ENCODE data around the gene NBPF1. TPM values are rescaled to one million over a fixed set of nuclear protein-coding genes. Genes with fewer than 3 reads are reported as not detected.
A peak's percentile ranks its signal among the peaks of the same experiment; 100 is the strongest.
"Not testable (repeated sequence)": the region's sequence is repeated elsewhere in the genome, so short reads cannot be mapped to it uniquely, and the experiment has no call there.

NBPF1 gene
- total RNA-seq, 1 donor, result 16.4 TPM

DNA sequence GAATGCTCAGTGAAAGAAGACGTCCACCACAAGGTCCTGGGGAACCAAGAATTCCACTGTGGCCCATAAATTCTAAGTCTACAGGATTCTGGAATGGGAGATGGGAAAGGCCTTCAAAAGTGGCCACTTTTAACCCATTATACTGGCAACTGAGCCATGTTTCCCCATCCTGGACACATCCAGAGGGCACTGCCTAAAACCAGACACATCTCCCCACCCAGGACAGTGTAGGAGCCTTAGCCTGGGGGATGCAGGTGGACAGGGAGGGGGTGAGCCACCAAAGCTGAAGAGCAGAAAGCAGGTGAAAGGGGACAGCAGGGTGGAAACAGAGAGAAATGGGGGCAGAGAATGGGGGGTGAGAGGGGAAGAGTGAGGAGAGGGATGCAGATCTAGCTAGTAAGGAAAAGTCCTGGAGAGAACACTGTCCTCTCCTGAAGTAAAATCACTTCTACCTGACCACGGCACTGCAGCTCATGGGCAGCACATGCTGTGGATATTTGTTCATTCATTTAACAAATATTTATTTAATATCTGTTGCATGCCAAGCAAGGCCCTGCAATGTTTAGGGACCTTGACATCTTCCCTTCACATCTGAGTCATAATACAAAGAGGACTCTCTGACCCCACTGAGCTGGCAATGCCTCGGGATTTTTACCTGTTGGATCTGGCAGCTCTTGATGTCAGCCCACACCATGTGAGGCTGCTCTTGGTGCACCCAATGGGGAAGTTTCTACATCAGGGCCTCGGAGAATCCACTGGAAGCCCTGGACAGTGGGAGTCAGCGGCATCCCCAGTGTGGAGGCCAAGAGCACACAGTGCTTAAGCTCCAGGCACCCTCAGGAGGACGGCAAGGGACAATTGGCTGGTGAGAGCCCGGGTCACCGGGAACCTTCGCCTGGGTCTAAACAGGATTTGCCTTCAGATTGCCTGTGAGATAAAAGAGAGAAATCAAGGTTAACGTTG is 5.2 kb downstream of the NBPF1 start:
- DNase-seq (ENCODE audit: low read depth in 2 of 3, low spot score in 2 of 3), result not testable (repeated sequence)

DNA sequence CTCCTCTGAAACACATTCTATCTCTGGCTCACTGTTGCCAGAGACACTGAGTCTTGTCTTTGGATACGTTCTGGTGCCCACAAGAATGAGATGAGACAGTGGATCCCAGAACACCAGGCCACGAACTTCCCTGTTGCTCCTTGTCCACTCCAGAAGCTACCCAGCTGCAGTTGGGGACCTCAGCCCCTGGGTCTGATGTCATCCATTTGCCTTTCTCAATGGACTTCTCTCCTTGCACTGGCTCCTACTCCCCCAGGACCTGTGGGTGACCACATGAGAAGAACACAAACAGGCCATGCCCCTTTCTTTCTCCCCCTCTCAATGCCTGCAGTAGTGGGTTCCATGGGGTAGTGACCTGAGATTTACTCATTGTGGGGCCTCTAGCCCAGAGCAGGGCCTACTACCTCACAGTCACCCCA is 5.9 kb downstream of the NBPF1 start:
- no peak for DNase-seq (ENCODE audit: low read depth in 2 of 3, low spot score in 2 of 3)

GRCh38 chr1:16606666-16607432 is 6.5 kb downstream of the NBPF1 start:
- DNase-seq (ENCODE audit: low read depth in 2 of 3, low spot score in 2 of 3), result not testable (repeated sequence)

DNA sequence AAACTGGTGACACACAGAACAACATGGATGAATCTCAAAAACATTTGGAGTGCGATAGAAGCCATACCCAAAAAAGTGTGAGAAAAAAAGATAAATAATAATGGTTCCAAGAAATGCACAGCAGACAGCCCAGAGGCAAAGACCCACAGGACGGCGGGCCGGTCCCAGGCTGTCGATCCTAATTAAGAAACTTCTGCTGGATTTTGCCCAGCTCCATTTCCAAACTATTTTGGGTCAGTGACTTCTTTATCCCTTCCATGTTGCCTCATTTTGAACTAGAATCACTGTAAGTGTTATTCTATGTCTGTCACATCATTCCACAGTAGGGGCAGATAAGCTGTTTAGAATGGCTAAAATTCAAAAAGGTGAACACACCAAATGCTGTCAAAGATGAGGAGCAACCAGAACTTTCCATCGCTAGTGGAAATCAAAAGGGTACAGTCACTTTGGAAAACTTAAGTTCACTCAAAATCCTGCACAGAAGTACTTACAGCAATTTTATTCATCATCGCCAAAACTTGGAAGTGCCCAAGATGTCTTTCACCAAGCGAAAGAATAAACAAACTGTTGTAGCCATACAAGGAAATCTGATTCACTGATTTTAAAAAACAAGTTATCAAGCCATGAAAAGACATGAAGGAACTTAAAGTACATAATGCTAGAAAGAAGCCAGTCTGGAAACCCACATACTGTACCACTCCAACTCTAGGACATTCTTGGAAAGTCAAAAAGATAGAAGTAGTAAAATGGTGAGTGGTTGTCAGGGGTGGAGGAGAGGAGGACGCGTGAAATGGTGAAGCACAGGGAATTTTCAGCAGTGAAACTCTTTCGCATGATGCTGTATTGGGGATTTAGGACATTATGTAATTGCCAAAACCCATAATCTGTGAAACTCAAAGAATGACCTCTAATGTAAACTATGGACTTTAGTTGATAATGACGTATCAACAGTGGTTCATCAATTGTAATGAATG is 7.5 kb downstream of the NBPF1 start:
- DNase-seq (ENCODE audit: low read depth in 2 of 3, low spot score in 2 of 3), result no peak

GRCh38 chr1:16605213-16605525 is 8.2 kb downstream of the NBPF1 start:
- DNase-seq (ENCODE audit: low read depth in 2 of 3, low spot score in 2 of 3), result no peak

DNA sequence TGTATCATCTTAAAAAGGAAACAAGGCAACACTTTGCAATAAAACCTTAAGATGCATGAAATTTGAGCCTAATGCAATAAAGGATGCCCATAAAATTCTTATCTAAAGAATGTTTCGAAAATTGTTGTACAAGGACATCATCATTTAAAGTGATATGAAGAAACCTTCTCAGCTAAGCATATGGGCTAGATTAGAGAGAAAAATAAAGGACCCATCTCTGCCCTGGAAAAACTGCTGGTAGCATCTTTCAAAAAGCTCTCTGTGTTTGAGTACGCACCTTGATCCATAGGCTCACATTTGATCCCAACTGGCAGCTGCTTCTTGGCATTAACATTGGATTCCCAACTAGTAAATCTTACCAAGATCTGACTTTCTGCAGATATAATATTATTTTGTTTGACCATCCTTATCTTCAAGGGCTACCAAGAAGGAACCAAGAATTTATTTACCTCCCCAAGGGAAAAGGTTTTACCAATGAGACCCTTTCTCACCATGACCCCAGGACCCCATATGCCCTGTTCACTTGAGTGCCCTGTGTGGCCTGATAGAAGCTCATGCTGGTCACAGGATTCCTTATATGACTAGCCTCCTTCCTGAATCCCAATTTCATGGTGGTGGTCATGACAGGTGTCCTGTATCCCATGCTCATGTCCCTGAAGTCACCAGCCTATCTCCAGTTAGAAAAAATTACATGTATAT is 8.7 kb downstream of the NBPF1 start:
- not testable (repeated sequence) for DNase-seq (ENCODE audit: low read depth in 2 of 3, low spot score in 2 of 3)

GRCh38 chr1:16603623-16604022 is 9.7 kb downstream of the NBPF1 start:
- not testable (repeated sequence) for DNase-seq (ENCODE audit: low read depth in 2 of 3, low spot score in 2 of 3)

GRCh38 chr1:16602336-16603011 is 10.9 kb downstream of the NBPF1 start:
- not testable (repeated sequence) for DNase-seq (ENCODE audit: low read depth in 2 of 3, low spot score in 2 of 3)

GRCh38 chr1:16600855-16601786 is 12.2 kb downstream of the NBPF1 start:
- DNase-seq (ENCODE audit: low read depth in 2 of 3, low spot score in 2 of 3), result not testable (repeated sequence)

- not testable (repeated sequence) for DNase-seq (ENCODE audit: low read depth in 2 of 3, low spot score in 2 of 3)
Measured at GRCh38 chr1:16599326-16599725, 14.0 kb downstream of the NBPF1 start.

DNA sequence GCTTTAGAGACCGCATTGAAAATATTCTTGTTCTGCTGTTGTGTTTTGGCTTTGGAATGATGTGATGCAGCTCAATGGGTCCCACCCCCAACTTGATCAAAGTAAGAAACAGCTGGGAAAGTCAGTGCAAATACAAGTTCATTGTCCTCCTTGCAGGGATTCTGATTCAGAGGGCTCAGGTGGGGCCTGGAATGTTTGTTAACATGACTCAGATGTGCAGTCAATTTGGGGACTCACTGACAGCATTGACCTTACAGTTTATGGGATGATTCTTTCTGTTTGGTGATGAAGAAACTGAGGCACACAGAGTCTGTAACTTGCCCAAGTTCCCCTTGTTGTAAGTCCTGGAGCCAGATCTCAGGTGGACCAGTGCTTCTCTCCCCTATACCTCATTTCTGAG is 18.1 kb downstream of the NBPF1 start:
- not testable (repeated sequence) for DNase-seq (ENCODE audit: low read depth in 2 of 3, low spot score in 2 of 3)

DNA sequence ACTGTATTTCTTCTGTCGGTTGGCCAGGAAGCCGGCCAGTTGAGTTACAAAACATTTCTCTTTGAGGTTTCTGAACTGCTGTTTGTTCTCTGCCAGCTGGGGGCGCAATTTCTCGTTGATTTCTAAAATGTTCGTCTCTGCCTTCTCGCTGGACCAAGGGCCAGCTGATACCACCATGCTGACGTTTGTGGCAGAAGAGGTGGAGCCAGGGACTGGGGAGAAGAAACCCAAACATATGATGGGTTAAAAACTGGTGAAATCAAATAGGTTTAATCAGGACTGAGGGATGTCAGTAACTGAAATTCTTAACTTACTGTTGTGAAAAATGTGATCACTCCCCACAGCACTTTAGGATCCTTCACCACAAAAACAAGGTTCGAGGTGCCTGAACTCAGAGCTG is 21.5 kb downstream of the NBPF1 start:
- DNase-seq (ENCODE audit: low read depth in 2 of 3, low spot score in 2 of 3), result not testable (repeated sequence)

GRCh38 chr1:16588081-16588480 is 25.3 kb downstream of the NBPF1 start:
- peak in 1 of 3 donors; percentile 0 for DNase-seq (ENCODE audit: low read depth in 2 of 3, low spot score in 2 of 3)

- not testable (repeated sequence) for DNase-seq (ENCODE audit: low read depth in 2 of 3, low spot score in 2 of 3)
Measured at GRCh38 chr1:16587639-16588038, 25.7 kb downstream of the NBPF1 start.

GRCh38 chr1:16565324-16565723 is 48.0 kb downstream of the NBPF1 start:
- not testable (repeated sequence) for DNase-seq (ENCODE audit: low read depth in 2 of 3, low spot score in 2 of 3)

DNA sequence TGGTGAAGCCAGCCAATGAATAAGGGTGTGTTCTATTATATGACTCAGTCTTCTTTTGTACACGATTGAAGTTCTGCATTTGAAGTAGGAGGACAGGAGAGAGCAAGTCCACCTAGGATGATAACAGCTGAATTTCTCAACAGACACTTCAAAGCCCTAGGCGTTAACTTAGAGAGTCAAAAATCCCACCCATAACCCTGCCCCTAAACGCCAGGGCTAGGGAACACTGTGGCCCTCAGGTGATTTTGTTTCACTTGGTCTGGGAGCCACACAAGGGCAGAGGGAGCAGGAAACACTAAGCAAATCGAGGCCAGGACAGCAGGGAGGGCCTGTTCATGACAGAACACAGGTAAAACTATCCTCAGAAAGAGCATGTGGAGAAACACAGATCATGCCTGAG is 52.3 kb downstream of the NBPF1 start:
- DNase-seq (ENCODE audit: low read depth in 2 of 3, low spot score in 2 of 3), result not testable (repeated sequence)

DNA sequence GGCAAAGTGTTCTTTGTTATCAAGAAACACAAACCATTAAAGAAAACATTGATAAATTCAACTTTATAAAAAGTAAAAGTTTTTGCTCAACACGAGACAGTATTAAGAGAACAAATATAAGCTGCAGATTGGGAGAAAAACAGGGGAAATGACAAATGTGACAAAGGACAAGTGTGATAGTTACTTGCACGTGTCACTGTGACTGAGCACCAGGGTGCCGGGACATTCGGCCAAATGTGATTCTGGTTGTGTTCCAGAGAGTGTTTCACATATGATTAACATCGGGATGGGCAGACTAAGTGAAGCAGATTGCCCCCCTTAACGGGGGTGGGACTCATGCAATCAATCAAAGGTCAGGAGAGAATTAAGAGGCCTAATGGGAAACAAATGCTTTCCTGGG is 52.9 kb downstream of the NBPF1 start:
- not testable (repeated sequence) for DNase-seq (ENCODE audit: low read depth in 2 of 3, low spot score in 2 of 3)

GRCh38 chr1:16559688-16560087 is 53.7 kb downstream of the NBPF1 start:
- DNase-seq (ENCODE audit: low read depth in 2 of 3, low spot score in 2 of 3), result not testable (repeated sequence)
